HG03378 (cell line): ENCODE measurements around the gene COL2A1.

Source experiments
- ATAC-seq: cut with Tn5 transposase; IDR thresholded peaks from one replicate; pipeline ENCODE4 v1.9.1; 2021; ENCODE audit warnings: mild to moderate bottlenecking, moderate library complexity; ENCODE audit not compliant: unreplicated experiment

Gene COL2A1

GRCh38 chr12:48015954-48016353 lies 11.7 kb upstream of the COL2A1 start:
- ATAC-seq, result no peak

GRCh38 chr12:48015129-48015528 lies 10.9 kb upstream of the COL2A1 start:
- no peak for ATAC-seq

- no peak for ATAC-seq
Measured at GRCh38 chr12:48013287-48013686, 9.0 kb upstream of the COL2A1 start.

GRCh38 chr12:48012070-48012469 lies 7.8 kb upstream of the COL2A1 start:
- no peak for ATAC-seq

- no peak for ATAC-seq
Measured at GRCh38 chr12:48010366-48010970, 6.2 kb upstream of the COL2A1 start.

GRCh38 chr12:48009471-48009870 lies 5.2 kb upstream of the COL2A1 start:
- ATAC-seq, result no peak

- no peak for ATAC-seq
Measured at GRCh38 chr12:48008950-48009349, 4.7 kb upstream of the COL2A1 start.

- no peak for ATAC-seq
Measured at GRCh38 chr12:48008349-48008748, 4.1 kb upstream of the COL2A1 start.

- ATAC-seq, result no peak
Measured at GRCh38 chr12:48007206-48007605, 2.9 kb upstream of the COL2A1 start.

GRCh38 chr12:48005750-48006021 lies 1.4 kb upstream of the COL2A1 start:
- ATAC-seq, result no peak

GRCh38 chr12:48005001-48005749 lies 899 bp upstream of the COL2A1 start:
- no peak for ATAC-seq

- no peak for ATAC-seq
Measured at GRCh38 chr12:48003226-48004052, 837 bp downstream of the COL2A1 start.

- no peak for ATAC-seq
Measured at GRCh38 chr12:48002773-48003218, 1.5 kb downstream of the COL2A1 start.

- ATAC-seq, result no peak
Measured at GRCh38 chr12:48002414-48002730, 1.9 kb downstream of the COL2A1 start.

GRCh38 chr12:48001505-48002413 lies 2.5 kb downstream of the COL2A1 start:
- ATAC-seq, result no peak

- no peak for ATAC-seq
Measured at GRCh38 chr12:48000878-48001504, 3.3 kb downstream of the COL2A1 start.

- ATAC-seq, result no peak
Measured at GRCh38 chr12:47999816-48000215, 4.5 kb downstream of the COL2A1 start.

- ATAC-seq, result no peak
Measured at GRCh38 chr12:47997321-47997720, 7.0 kb downstream of the COL2A1 start.

- ATAC-seq, result no peak
Measured at GRCh38 chr12:47995981-47996401, 8.3 kb downstream of the COL2A1 start.

GRCh38 chr12:47993491-47993890 lies 10.8 kb downstream of the COL2A1 start:
- ATAC-seq, result no peak

GRCh38 chr12:47992776-47993175 lies 11.5 kb downstream of the COL2A1 start:
- ATAC-seq, result no peak
